HEK293 (cell line): Measurements from ENCODE around the gene IVD.
A peak's percentile ranks its signal among the peaks of the same experiment; 100 is the strongest.

Experiments used
- CTCF ChIA-PET: fragments of 350-600 bp; formaldehyde crosslinking; extraction: SDS; loops from one replicate; lab custom pipeline; 2021; ENCODE audit warnings: antibody characterized with exemption; lab: Yijun Ruan, JAX
- POLR2A ChIA-PET: fragments of 300-600 bp; formaldehyde crosslinking; extraction: SDS; loops from one replicate; lab custom pipeline; 2020; ENCODE audit warnings: antibody characterized with exemption, inconsistent platforms; lab: Yijun Ruan, JAX
- H3K27ac ChIP-seq: fragments of 200-500 bp; sonication (Bioruptor generic); 2 replicates; pipeline ENCODE4 v1.5.1; 2014; ENCODE audit warnings: low read depth, low read length, control low read depth, inconsistent platforms; ENCODE audit errors: extremely low read depth
- H3K36me3 ChIP-seq, 2 experiments: fragments of 200-500 bp in 1 of 2; sonication (Bioruptor generic) in 1 of 2; 1 replicate in 1 of 2; 2 replicates in 1 of 2; pipeline ENCODE4 v1.5.1; 2014 to 2017; ENCODE audit warnings: inconsistent platforms in 2 of 2, low read length in 2 of 2; ENCODE audit not compliant: control insufficient read depth in 2 of 2, insufficient read depth in 1 of 2
- H3K4me1 ChIP-seq: fragments of 200-500 bp; sonication (Bioruptor generic); 2 replicates; pipeline ENCODE4 v1.5.1; 2014; ENCODE audit warnings: mild to moderate bottlenecking, low read length, inconsistent platforms; ENCODE audit not compliant: control insufficient read depth, insufficient read depth
- H3K4me3 ChIP-seq: 2 replicates; pipeline ENCODE4 v1.5.1; 2011; ENCODE audit warnings: low read depth, mild to moderate bottlenecking, control low read depth, low read length, moderate library complexity
- H3K9me3 ChIP-seq: fragments of 200-500 bp; sonication (Bioruptor generic); 2 replicates; pipeline ENCODE4 v1.5.1; 2014; ENCODE audit warnings: low read depth, low read length, inconsistent platforms; ENCODE audit not compliant: control insufficient read depth, insufficient read depth
- GFI1B ChIP-seq: fragments of 450-650 bp; formaldehyde crosslinking; IDR thresholded peaks from 2 replicates; pipeline ENCODE4 v1.5.1; 2016; ENCODE audit warnings: missing biosample characterization, missing genetic modification characterization
- GLI2 ChIP-seq: fragments of 450-650 bp; formaldehyde crosslinking; IDR thresholded peaks from 2 replicates; pipeline ENCODE4; 2017; ENCODE audit warnings: missing biosample characterization, missing genetic modification characterization, low read depth, borderline replicate concordance
- GLIS2 ChIP-seq: fragments of 450-650 bp; formaldehyde crosslinking; IDR thresholded peaks from 2 replicates; pipeline ENCODE4 v1.5.1; 2016; ENCODE audit warnings: missing biosample characterization, missing genetic modification characterization
- PRDM1 ChIP-seq: fragments of 450-650 bp; formaldehyde crosslinking; IDR thresholded peaks from 2 replicates; pipeline ENCODE4; 2016; ENCODE audit warnings: missing biosample characterization, missing genetic modification characterization
- SP3 ChIP-seq: fragments of 450-650 bp; formaldehyde crosslinking; IDR thresholded peaks from 2 replicates; pipeline ENCODE4 v1.5.1; 2016; ENCODE audit warnings: missing biosample characterization, missing genetic modification characterization
- ZBTB49 ChIP-seq: fragments of 450-650 bp; formaldehyde crosslinking; IDR thresholded peaks from 2 replicates; pipeline ENCODE4 v1.5.1; 2016; ENCODE audit warnings: missing biosample characterization, missing genetic modification characterization, low read depth
- ZNF121 ChIP-seq: fragments of 450-650 bp; formaldehyde crosslinking; IDR thresholded peaks from 2 replicates; pipeline ENCODE4 v1.5.1; 2016; ENCODE audit warnings: missing biosample characterization, missing genetic modification characterization
- ZNF169 ChIP-seq: fragments of 450-650 bp; formaldehyde crosslinking; IDR thresholded peaks from 2 replicates; pipeline ENCODE4 v1.5.1; 2016; ENCODE audit warnings: missing biosample characterization, missing genetic modification characterization
- ZNF18 ChIP-seq: fragments of 450-650 bp; formaldehyde crosslinking; IDR thresholded peaks from 2 replicates; pipeline ENCODE4 v1.5.1; 2016; ENCODE audit warnings: missing biosample characterization, missing genetic modification characterization
- ZNF280D ChIP-seq: fragments of 450-650 bp; formaldehyde crosslinking; IDR thresholded peaks from 2 replicates; pipeline ENCODE4 v1.5.1; 2016; ENCODE audit warnings: missing biosample characterization, missing genetic modification characterization
- ZNF423 ChIP-seq: fragments of 450-650 bp; formaldehyde crosslinking; IDR thresholded peaks from 2 replicates; pipeline ENCODE4 v1.5.1; 2016; ENCODE audit warnings: missing biosample characterization, missing genetic modification characterization
- ZNF510 ChIP-seq: fragments of 450-650 bp; formaldehyde crosslinking; IDR thresholded peaks from 2 replicates; pipeline ENCODE4 v1.5.1; 2018; ENCODE audit warnings: mild to moderate bottlenecking, missing genetic modification characterization, missing biosample characterization; ENCODE audit not compliant: insufficient replicate concordance
- ZNF664 ChIP-seq: fragments of 450-650 bp; formaldehyde crosslinking; IDR thresholded peaks from 2 replicates; pipeline ENCODE4 v1.5.1; 2016; ENCODE audit warnings: missing biosample characterization, missing genetic modification characterization
- ZNF704 ChIP-seq: fragments of 450-650 bp; formaldehyde crosslinking; IDR thresholded peaks from 2 replicates; pipeline ENCODE4 v1.5.1; 2016; ENCODE audit warnings: missing biosample characterization, missing genetic modification characterization
- ZNF747 ChIP-seq: fragments of 450-650 bp; formaldehyde crosslinking; IDR thresholded peaks from 2 replicates; pipeline ENCODE4 v1.5.1; 2016; ENCODE audit warnings: missing biosample characterization, missing genetic modification characterization
- TF ChIP-seq, protein P1 (sequence below): fragments of 450-650 bp; formaldehyde crosslinking; conservative IDR thresholded peaks from 2 replicates; pipeline ENCODE4 v1.5.1; 2016; ENCODE audit warnings: low read depth, missing biosample characterization, missing genetic modification characterization

Gene IVD

GRCh38 chr15:40421246-40422157 is 15.9 kb downstream of the IVD start (continued):
- TF ChIP-seq ZNF704 (tag by site-specific recombination) (no peak), GLI2 (tag by site-specific recombination) (no peak), GLIS2 (tag by site-specific recombination) (peak; percentile 86), ZNF18 (tag by site-specific recombination) (no peak), SP3 (tag by site-specific recombination) (no peak), ZNF169 (tag by site-specific recombination) (no peak), ZNF747 (tag by site-specific recombination) (no peak)

DNA sequence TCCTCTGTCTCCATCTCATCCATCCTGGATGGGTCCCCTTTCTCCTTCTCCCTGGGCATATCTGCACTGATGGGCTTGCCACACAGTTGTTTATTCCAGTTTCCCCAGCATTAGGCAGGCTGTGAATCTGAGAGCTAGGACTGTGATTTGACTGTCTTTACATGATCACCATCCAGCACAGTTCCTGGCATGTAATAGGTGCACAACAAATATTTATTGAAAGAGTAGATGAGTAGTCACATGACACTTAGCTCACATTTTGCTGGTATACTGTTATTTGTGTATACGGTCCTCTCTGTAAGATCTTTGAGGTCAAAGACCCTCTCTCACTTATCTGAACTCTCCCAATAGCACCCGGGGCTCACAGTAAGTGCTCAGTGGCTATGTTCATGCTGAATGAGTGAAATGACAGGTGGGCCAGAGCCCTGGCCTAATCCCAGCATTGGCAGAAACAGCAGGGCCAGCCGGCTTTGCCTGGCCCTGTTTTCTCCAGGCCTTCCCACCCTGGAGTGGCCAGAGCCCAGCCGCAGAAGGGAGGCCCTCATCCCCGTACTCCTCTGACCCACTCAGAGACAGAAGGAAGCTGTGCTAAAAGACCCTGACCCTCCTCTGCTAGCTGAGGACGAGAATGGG is 19.0 kb downstream of the IVD start:
- Histone ChIP-seq H3K27ac (no peak overlapping the region), H3K4me3 (no peak overlapping the region), H3K9me3 (no peaks in the 10 kb centered on the region), H3K4me1 (no peaks in the 10 kb centered on the region; the same call in 1 of the 2 replicates), H3K36me3 (no peaks in the 10 kb centered on the region; a peak in 1 of 3 replicates)
- CTCF ChIA-PET, result interaction anchor here (0.6 to 1.4 kb wide), 3 partner anchors 56 to 596 kb away, joined by 3 to 7 read pairs (median 6); no protein-coding TSS in a partner anchor
- POLR2A ChIA-PET, result interaction anchor here (0.8 kb wide), 1 partner anchor 19 kb away, joined by 3 read pairs; the partner anchor contains the start of gene IVD
- TF ChIP-seq ZNF121 (tag by site-specific recombination), result no peak
- TF ChIP-seq ZNF664, result peak; percentile 55; the same call in 1 of the 2 replicates
- TF ChIP-seq GFI1B (tag by site-specific recombination), result no peak
- TF ChIP-seq, protein P1, sequence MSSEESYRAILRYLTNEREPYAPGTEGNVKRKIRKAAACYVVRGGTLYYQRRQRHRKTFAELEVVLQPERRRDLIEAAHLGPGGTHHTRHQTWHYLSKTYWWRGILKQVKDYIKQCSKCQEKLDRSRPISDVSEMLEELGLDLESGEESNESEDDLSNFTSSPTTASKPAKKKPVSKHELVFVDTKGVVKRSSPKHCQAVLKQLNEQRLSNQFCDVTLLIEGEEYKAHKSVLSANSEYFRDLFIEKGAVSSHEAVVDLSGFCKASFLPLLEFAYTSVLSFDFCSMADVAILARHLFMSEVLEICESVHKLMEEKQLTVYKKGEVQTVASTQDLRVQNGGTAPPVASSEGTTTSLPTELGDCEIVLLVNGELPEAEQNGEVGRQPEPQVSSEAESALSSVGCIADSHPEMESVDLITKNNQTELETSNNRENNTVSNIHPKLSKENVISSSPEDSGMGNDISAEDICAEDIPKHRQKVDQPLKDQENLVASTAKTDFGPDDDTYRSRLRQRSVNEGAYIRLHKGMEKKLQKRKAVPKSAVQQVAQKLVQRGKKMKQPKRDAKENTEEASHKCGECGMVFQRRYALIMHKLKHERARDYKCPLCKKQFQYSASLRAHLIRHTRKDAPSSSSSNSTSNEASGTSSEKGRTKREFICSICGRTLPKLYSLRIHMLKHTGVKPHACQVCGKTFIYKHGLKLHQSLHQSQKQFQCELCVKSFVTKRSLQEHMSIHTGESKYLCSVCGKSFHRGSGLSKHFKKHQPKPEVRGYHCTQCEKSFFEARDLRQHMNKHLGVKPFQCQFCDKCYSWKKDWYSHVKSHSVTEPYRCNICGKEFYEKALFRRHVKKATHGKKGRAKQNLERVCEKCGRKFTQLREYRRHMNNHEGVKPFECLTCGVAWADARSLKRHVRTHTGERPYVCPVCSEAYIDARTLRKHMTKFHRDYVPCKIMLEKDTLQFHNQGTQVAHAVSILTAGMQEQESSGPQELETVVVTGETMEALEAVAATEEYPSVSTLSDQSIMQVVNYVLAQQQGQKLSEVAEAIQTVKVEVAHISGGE, result no peak

DNA sequence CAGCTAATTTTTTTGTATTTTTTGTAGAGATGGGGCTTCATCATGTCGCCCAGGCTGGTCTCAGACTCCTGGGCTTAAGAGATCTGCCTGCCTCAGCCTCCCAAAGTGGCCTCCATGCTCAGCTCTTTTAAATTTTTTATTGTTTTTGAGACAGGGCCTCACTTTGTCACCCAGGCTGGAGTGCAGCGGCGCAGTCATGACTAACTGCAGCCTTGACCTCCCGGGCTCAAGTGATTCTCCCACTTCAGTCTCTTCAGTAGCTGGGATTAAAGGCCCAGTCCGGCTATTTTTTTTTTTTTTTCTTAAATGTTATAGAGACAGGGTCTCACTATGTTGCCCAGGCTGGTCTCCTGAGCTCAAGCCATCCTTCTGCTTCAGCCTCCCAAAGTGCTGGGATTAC is 20.1 kb downstream of the IVD start:
- ChIA-PET CTCF (interaction anchor here (0.7 to 1.2 kb wide), 3 partner anchors 105 to 226 kb away, joined by 3 to 4 read pairs (median 3); no protein-coding TSS in a partner anchor), POLR2A (no interaction called here)
- H3K9me3 ChIP-seq, result no peaks in the 10 kb centered on the region
- no peaks in the 10 kb centered on the region; the same call in 1 of the 2 replicates for H3K4me1 ChIP-seq
- no peaks in the 10 kb centered on the region; a peak in 1 of 3 replicates for H3K36me3 ChIP-seq
- H3K4me3 ChIP-seq, result no peak overlapping the region
- H3K27ac ChIP-seq, result no peak overlapping the region
- TF ChIP-seq ZNF280D (tag by site-specific recombination), result no peak
- TF ChIP-seq ZNF423 (tag by site-specific recombination), result no peak
- TF ChIP-seq PRDM1 (tag by site-specific recombination), result no peak
- no peak for TF ChIP-seq GLI2 (tag by site-specific recombination)
- no peak for TF ChIP-seq ZNF510 (tag by site-specific recombination)
- no peak for TF ChIP-seq ZBTB49 (tag by site-specific recombination)
